ENCODE measurements around the gene PTCD2.

PTCD2 gene

GRCh38 chr5:72325566-72326305 lies 5.6 kb downstream of the PTCD2 start:
- no peak overlapping the region for H3K4me2 ChIP-seq (ENCODE audit: low read length)
- H3K79me2 ChIP-seq (ENCODE audit: control insufficient read depth, low read length), result peaks cover 12% of the 10 kb centered on the region
- peaks cover 77% of the 10 kb centered on the region for H3K36me3 ChIP-seq (ENCODE audit: control insufficient read depth, low read length)
- H3K4me3 ChIP-seq (ENCODE audit: low read length), result no peak overlapping the region
- no peak overlapping the region for H3K27ac ChIP-seq (ENCODE audit: low read depth, low read length)
- no peaks in the 10 kb centered on the region for H3K9me2 ChIP-seq (replicated peaks; ENCODE audit: control insufficient read depth, low read length)
- H3F3A ChIP-seq (ENCODE audit: control insufficient read depth, insufficient read depth), result no peaks in the 10 kb centered on the region
- peaks cover 10% of the 10 kb centered on the region for H3K4me1 ChIP-seq (ENCODE audit: control insufficient read depth, low read length)
- H4K20me1 ChIP-seq (ENCODE audit: control insufficient read depth, insufficient read depth, low read depth, low read length), result no peaks in the 10 kb centered on the region; the same call in 1 of the 2 replicates
- H3K27me3 ChIP-seq (ENCODE audit: control insufficient read depth, low read length), result no peaks in the 10 kb centered on the region
- H3K9me3 ChIP-seq (ENCODE audit: control insufficient read depth, insufficient read depth, low read length), result no peaks in the 10 kb centered on the region
- TF ChIP-seq EZH2phosphoT487 (IDR thresholded peaks at IDR 0.05; ENCODE audit: borderline replicate concordance, low read length) (no peak), CTCF (IDR thresholded peaks at IDR 0.05; ENCODE audit: low read depth, low read length, poor library complexity, severe bottlenecking) (no peak)

GRCh38 chr5:72326306-72326649 lies 6.1 kb downstream of the PTCD2 start:
- peaks cover 6% of the 10 kb centered on the region for H3K4me1 ChIP-seq (ENCODE audit: control insufficient read depth, low read length)
- H3K27ac ChIP-seq (ENCODE audit: low read depth, low read length), result no peak overlapping the region
- H3K9me2 ChIP-seq (replicated peaks; ENCODE audit: control insufficient read depth, low read length), result no peaks in the 10 kb centered on the region
- H3K4me3 ChIP-seq (ENCODE audit: low read length), result no peak overlapping the region
- no peak overlapping the region for H3K4me2 ChIP-seq (ENCODE audit: low read length)
- no peaks in the 10 kb centered on the region for H3K27me3 ChIP-seq (ENCODE audit: control insufficient read depth, low read length)
- H4K20me1 ChIP-seq (ENCODE audit: control insufficient read depth, insufficient read depth, low read depth, low read length), result no peaks in the 10 kb centered on the region; the same call in 1 of the 2 replicates
- H3F3A ChIP-seq (ENCODE audit: control insufficient read depth, insufficient read depth), result no peaks in the 10 kb centered on the region
- peaks cover 7% of the 10 kb centered on the region for H3K79me2 ChIP-seq (ENCODE audit: control insufficient read depth, low read length)
- no peaks in the 10 kb centered on the region for H3K9me3 ChIP-seq (ENCODE audit: control insufficient read depth, insufficient read depth, low read length)
- peaks cover 83% of the 10 kb centered on the region for H3K36me3 ChIP-seq (ENCODE audit: control insufficient read depth, low read length)
- TF ChIP-seq CTCF (IDR thresholded peaks at IDR 0.05; ENCODE audit: low read depth, low read length, poor library complexity, severe bottlenecking) (no peak), EZH2phosphoT487 (IDR thresholded peaks at IDR 0.05; ENCODE audit: borderline replicate concordance, low read length) (no peak)

GRCh38 chr5:72328172-72328571 lies 8.0 kb downstream of the PTCD2 start:
- Histone ChIP-seq H3K27ac (ENCODE audit: low read depth, low read length) (no peak overlapping the region), H3K4me3 (ENCODE audit: low read length) (no peak overlapping the region), H3K4me1 (ENCODE audit: control insufficient read depth, low read length) (no peaks in the 10 kb centered on the region), H3K9me3 (ENCODE audit: control insufficient read depth, insufficient read depth, low read length) (no peaks in the 10 kb centered on the region), H3K4me2 (ENCODE audit: low read length) (no peak overlapping the region), H3K36me3 (ENCODE audit: control insufficient read depth, low read length) (peaks cover 83% of the 10 kb centered on the region), H3K79me2 (ENCODE audit: control insufficient read depth, low read length) (no peaks in the 10 kb centered on the region), H4K20me1 (ENCODE audit: control insufficient read depth, insufficient read depth, low read depth, low read length) (no peaks in the 10 kb centered on the region; the same call in 1 of the 2 replicates), H3F3A (ENCODE audit: control insufficient read depth, insufficient read depth) (no peaks in the 10 kb centered on the region), H3K27me3 (ENCODE audit: control insufficient read depth, low read length) (no peaks in the 10 kb centered on the region), H3K9me2 (replicated peaks; ENCODE audit: control insufficient read depth, low read length) (no peaks in the 10 kb centered on the region)
- TF ChIP-seq EZH2phosphoT487 (IDR thresholded peaks at IDR 0.05; ENCODE audit: borderline replicate concordance, low read length) (no peak), CTCF (IDR thresholded peaks at IDR 0.05; ENCODE audit: low read depth, low read length, poor library complexity, severe bottlenecking) (no peak)

All from DOHH2 (cell line).